SK-N-SH treated with all-trans-retinoic acid at 6 μM for 48 hours (cell line): ENCODE results near the gene SIX5.

Experiments used
- ATAC-seq: fragments of 200-7000 bp; cut with Tn5 transposase; 3 replicates; pipeline ENCODE4 v1.9.1; 2020; ENCODE audit warnings: mild to moderate bottlenecking, moderate library complexity
- ARNTL ChIP-seq: fragments of 450-650 bp; formaldehyde crosslinking; IDR thresholded peaks from 2 replicates; pipeline ENCODE4 v1.5.0; 2020; ENCODE audit warnings: low read depth, mild to moderate bottlenecking, moderate library complexity, borderline replicate concordance
- BACH2 ChIP-seq: fragments of 250-450 bp; sonication (Bioruptor Pico); IDR thresholded peaks from 2 replicates; pipeline ENCODE4 v1.9.0; 2021; ENCODE audit warnings: mild to moderate bottlenecking, borderline replicate concordance
- CREB5 ChIP-seq: fragments of 250-450 bp; sonication (Bioruptor Pico); IDR thresholded peaks from 2 replicates; pipeline ENCODE4 v1.5.1; 2020; ENCODE audit warnings: low read depth, mild to moderate bottlenecking, moderate library complexity
- ESRRG ChIP-seq: fragments of 250-450 bp; sonication (Bioruptor Pico); IDR thresholded peaks from 2 replicates; pipeline ENCODE4 v1.6.1; 2021; ENCODE audit warnings: mild to moderate bottlenecking
- GLIS3 ChIP-seq: fragments of 250-450 bp; sonication (Bioruptor Pico); IDR thresholded peaks from 2 replicates; pipeline ENCODE4 v1.5.0; 2020; ENCODE audit warnings: mild to moderate bottlenecking, moderate library complexity
- ISL1 ChIP-seq: fragments of 250-450 bp; sonication (Bioruptor Pico); IDR thresholded peaks from 2 replicates; pipeline ENCODE4 v2.1.2; 2022; ENCODE audit warnings: mild to moderate bottlenecking, moderate library complexity
- OSR1 ChIP-seq: fragments of 250-450 bp; sonication (Bioruptor Pico); IDR thresholded peaks from 2 replicates; pipeline ENCODE4 v1.8.0; 2022; ENCODE audit warnings: moderate library complexity, mild to moderate bottlenecking, inconsistent platforms
- POU6F1 ChIP-seq: fragments of 250-450 bp; sonication (Bioruptor Pico); IDR thresholded peaks from 2 replicates; pipeline ENCODE4 v1.8.0; 2021; ENCODE audit warnings: low read depth, mild to moderate bottlenecking, moderate library complexity, borderline replicate concordance
- PPARA ChIP-seq: fragments of 250-450 bp; sonication (Bioruptor Pico); IDR thresholded peaks from 2 replicates; pipeline ENCODE4 v1.5.0; 2020; ENCODE audit warnings: mild to moderate bottlenecking, borderline replicate concordance
- RARB ChIP-seq: fragments of 250-450 bp; sonication (Bioruptor Pico); IDR thresholded peaks from 2 replicates; pipeline ENCODE4 v1.8.0; 2021; ENCODE audit warnings: mild to moderate bottlenecking, moderate library complexity
- SNAI2 ChIP-seq: fragments of 250-450 bp; sonication (Bioruptor Pico); IDR thresholded peaks from 2 replicates; pipeline ENCODE4 v1.5.0; 2020; ENCODE audit warnings: mild to moderate bottlenecking, moderate library complexity
- TCF4 ChIP-seq: fragments of 250-450 bp; sonication (Bioruptor Pico); IDR thresholded peaks from 2 replicates; pipeline ENCODE4 v1.8.0; 2021; ENCODE audit warnings: mild to moderate bottlenecking, moderate library complexity, borderline replicate concordance
- TOX ChIP-seq: fragments of 250-450 bp; sonication (Bioruptor Pico); IDR thresholded peaks from 2 replicates; pipeline ENCODE4 v1.8.0; 2021; ENCODE audit warnings: mild to moderate bottlenecking, moderate library complexity, borderline replicate concordance
- TSHZ2 ChIP-seq: fragments of 250-450 bp; sonication (Bioruptor Pico); IDR thresholded peaks from 2 replicates; pipeline ENCODE4 v1.5.0; 2020; ENCODE audit warnings: mild to moderate bottlenecking, moderate library complexity
- ZC3H10 ChIP-seq: fragments of 250-450 bp; sonication (Bioruptor Pico); IDR thresholded peaks from 2 replicates; pipeline ENCODE4 v1.5.1; 2021; ENCODE audit warnings: mild to moderate bottlenecking, moderate library complexity
- ZFP3 ChIP-seq: fragments of 250-450 bp; sonication (Bioruptor Pico); IDR thresholded peaks from 2 replicates; pipeline ENCODE4 v1.5.0; 2020; ENCODE audit warnings: mild to moderate bottlenecking, moderate library complexity
- ZFP30 ChIP-seq: fragments of 450-650 bp; formaldehyde crosslinking; IDR thresholded peaks from 2 replicates; pipeline ENCODE4 v1.5.0; 2022; ENCODE audit warnings: mild to moderate bottlenecking, moderate library complexity
- ZNF565 ChIP-seq: fragments of 450-650 bp; formaldehyde crosslinking; conservative IDR thresholded peaks from 2 replicates; pipeline ENCODE4 v1.5.0; 2020; ENCODE audit warnings: low read depth, mild to moderate bottlenecking, moderate library complexity
- ZNF70 ChIP-seq: fragments of 450-650 bp; formaldehyde crosslinking; IDR thresholded peaks from 2 replicates; pipeline ENCODE4 v1.5.0; 2020; ENCODE audit warnings: mild to moderate bottlenecking, moderate library complexity
- ZNF8 ChIP-seq: fragments of 450-650 bp; formaldehyde crosslinking; IDR thresholded peaks from 2 replicates; pipeline ENCODE4 v1.5.0; 2020; ENCODE audit warnings: mild to moderate bottlenecking, moderate library complexity
- TF ChIP-seq, protein P1 (sequence below): fragments of 250-450 bp; sonication (Bioruptor Pico); IDR thresholded peaks from 2 replicates; pipeline ENCODE4 v1.8.0; 2020; ENCODE audit warnings: mild to moderate bottlenecking, moderate library complexity, borderline replicate concordance
- TF ChIP-seq, protein P2 (sequence below): fragments of 250-450 bp; sonication (Bioruptor Pico); IDR thresholded peaks from 2 replicates; pipeline ENCODE4 v1.5.1; 2021; ENCODE audit warnings: mild to moderate bottlenecking, moderate library complexity

SIX5 gene

GRCh38 chr19:45801603-45802175 lies 32.6 kb upstream of the SIX5 start:
- TF ChIP-seq TCF4 (CRISPR knock-in tag) (no peak), ARNTL (CRISPR knock-in tag) (no peak), TOX (no peak), RARB (no peak), ZNF70 (no peak), OSR1 (no peak), TSHZ2 (CRISPR knock-in tag) (no peak)
- TF ChIP-seq, protein P1, sequence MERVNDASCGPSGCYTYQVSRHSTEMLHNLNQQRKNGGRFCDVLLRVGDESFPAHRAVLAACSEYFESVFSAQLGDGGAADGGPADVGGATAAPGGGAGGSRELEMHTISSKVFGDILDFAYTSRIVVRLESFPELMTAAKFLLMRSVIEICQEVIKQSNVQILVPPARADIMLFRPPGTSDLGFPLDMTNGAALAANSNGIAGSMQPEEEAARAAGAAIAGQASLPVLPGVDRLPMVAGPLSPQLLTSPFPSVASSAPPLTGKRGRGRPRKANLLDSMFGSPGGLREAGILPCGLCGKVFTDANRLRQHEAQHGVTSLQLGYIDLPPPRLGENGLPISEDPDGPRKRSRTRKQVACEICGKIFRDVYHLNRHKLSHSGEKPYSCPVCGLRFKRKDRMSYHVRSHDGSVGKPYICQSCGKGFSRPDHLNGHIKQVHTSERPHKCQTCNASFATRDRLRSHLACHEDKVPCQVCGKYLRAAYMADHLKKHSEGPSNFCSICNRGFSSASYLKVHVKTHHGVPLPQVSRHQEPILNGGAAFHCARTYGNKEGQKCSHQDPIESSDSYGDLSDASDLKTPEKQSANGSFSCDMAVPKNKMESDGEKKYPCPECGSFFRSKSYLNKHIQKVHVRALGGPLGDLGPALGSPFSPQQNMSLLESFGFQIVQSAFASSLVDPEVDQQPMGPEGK (CRISPR knock-in tag), result no peak
- no peak for ATAC-seq

- peak; percentile 53 for ATAC-seq
- no peak for TF ChIP-seq SNAI2 (CRISPR knock-in tag)
- TF ChIP-seq, protein P2, sequence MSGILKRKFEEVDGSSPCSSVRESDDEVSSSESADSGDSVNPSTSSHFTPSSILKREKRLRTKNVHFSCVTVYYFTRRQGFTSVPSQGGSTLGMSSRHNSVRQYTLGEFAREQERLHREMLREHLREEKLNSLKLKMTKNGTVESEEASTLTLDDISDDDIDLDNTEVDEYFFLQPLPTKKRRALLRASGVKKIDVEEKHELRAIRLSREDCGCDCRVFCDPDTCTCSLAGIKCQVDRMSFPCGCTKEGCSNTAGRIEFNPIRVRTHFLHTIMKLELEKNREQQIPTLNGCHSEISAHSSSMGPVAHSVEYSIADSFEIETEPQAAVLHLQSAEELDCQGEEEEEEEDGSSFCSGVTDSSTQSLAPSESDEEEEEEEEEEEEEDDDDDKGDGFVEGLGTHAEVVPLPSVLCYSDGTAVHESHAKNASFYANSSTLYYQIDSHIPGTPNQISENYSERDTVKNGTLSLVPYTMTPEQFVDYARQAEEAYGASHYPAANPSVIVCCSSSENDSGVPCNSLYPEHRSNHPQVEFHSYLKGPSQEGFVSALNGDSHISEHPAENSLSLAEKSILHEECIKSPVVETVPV, result no peak
- no peak for TF ChIP-seq ZC3H10 (CRISPR knock-in tag)
- no peak for TF ChIP-seq GLIS3 (CRISPR knock-in tag)
- no peak for TF ChIP-seq ARNTL (CRISPR knock-in tag)
- TF ChIP-seq TOX, result no peak
Measured at GRCh38 chr19:45800070-45800553, 31.1 kb upstream of the SIX5 start.

GRCh38 chr19:45799541-45799940 lies 30.5 kb upstream of the SIX5 start:
- peak; percentile 8; the same call in 1 of the 3 replicates for ATAC-seq

GRCh38 chr19:45798995-45799517 lies 30.0 kb upstream of the SIX5 start:
- peak; percentile 94 for ATAC-seq
- TF ChIP-seq ZFP3 (CRISPR knock-in tag) (no peak), ZNF565 (CRISPR knock-in tag) (no peak), ISL1 (no peak), BACH2 (CRISPR knock-in tag) (no peak), RARB (no peak), ZC3H10 (CRISPR knock-in tag) (no peak), ESRRG (CRISPR knock-in tag) (no peak), TSHZ2 (CRISPR knock-in tag) (no peak), ZFP30 (no peak), TCF4 (CRISPR knock-in tag) (no peak), PPARA (CRISPR knock-in tag) (no peak), TOX (no peak), CREB5 (CRISPR knock-in tag) (no peak), GLIS3 (CRISPR knock-in tag) (no peak), POU6F1 (no peak), ZNF8 (CRISPR knock-in tag) (no peak), SNAI2 (CRISPR knock-in tag) (no peak)
- TF ChIP-seq, protein P1 (CRISPR knock-in tag), result no peak
